Body of pancreas (tissue), 4 donors: Measurements from ENCODE around the gene CFP. TPM values are rescaled to one million over a fixed set of nuclear protein-coding genes. Genes with fewer than 3 reads are reported as not detected.
"Not testable (repeated sequence)": the region's sequence is repeated elsewhere in the genome, so short reads cannot be mapped to it uniquely, and the experiment has no call there.

Experiments used
- ATAC-seq: fragments of 150-250 bp; one replicate; pipeline ENCODE4 v1.9.1; 2016
- DNase-seq, 4 donors: peaks; one replicate each; pipeline ENCODE4 v3.0.0-alpha.2; 2019
- H3K27ac ChIP-seq, 4 donors: fragments of 200-600 bp; sonication (generic); 1 replicate in 3 of 4; 2 replicates in 1 of 4; pipeline versions ENCODE4 v1.5.1 to v1.6.1; 2016 to 2019; ENCODE audit warnings: mild to moderate bottlenecking in 1 of 4, mixed read lengths in 1 of 4, moderate library complexity in 1 of 4
- H3K27me3 ChIP-seq, 2 donors: fragments of 200-600 bp; sonication (generic); one replicate each; pipeline ENCODE4 v1.6.0; 2016; ENCODE audit warnings: mild to moderate bottlenecking in 1 of 2
- H3K36me3 ChIP-seq, 2 donors: fragments of 200-600 bp; sonication (generic); replicated peaks in 1 of 2; 2 replicates each; pipeline ENCODE4 v1.5.1; 2016; ENCODE audit warnings: low read depth in 2 of 2; ENCODE audit not compliant: insufficient read depth in 1 of 2
- H3K4me1 ChIP-seq: fragments of 200-600 bp; sonication (generic); one replicate; pipeline ENCODE4 v1.6.0; 2016
- H3K4me3 ChIP-seq, 2 donors: fragments of 200-600 bp; sonication (generic); 1 replicate in 1 of 2; 2 replicates in 1 of 2; pipeline ENCODE4 v1.5.1; 2016 to 2019
- H3K9me3 ChIP-seq, 3 donors: fragments of 200-600 bp; sonication (generic); 1 replicate in 2 of 3; 2 replicates in 1 of 3; pipeline ENCODE4 v1.5.1; 2016
- CTCF ChIP-seq, 7 experiments: fragments of 450-650 bp in 4 of 7; fragments of 200-600 bp in 3 of 7; sonication (generic) in 3 of 7; IDR thresholded peaks; one replicate each; pipeline ENCODE4 v1.5.1; 2016 to 2019; ENCODE audit warnings: antibody characterized with exemption in 7 of 7
- POLR2A ChIP-seq, 3 donors: fragments of 450-650 bp; IDR thresholded peaks; one replicate each; pipeline ENCODE4 v1.6.1; 2016; ENCODE audit warnings: antibody characterized with exemption in 3 of 3, mild to moderate bottlenecking in 2 of 3
- WGBS, 2 donors: methylation state at CpG; one replicate each; pipeline ENCODE4 v1.1.5; 2017; 5-methylcytosine and 5-hydroxymethylcytosine counted together
- intact Hi-C: fragments of 100-400 bp; cut with DNase I; formaldehyde crosslinking; loops from one replicate; pipeline ENCODE4 v1.15.1; 2023
- total RNA-seq, 2 donors: library from RNA; depleted of rRNA; stranded (reverse); fragments of >200 nt; gene quantifications; one replicate each; pipeline ENCODE4 v1.1.0, GENCODE V29; 2016

The CFP gene
- 1 to 10 TPM in 1 of 2 donors, not detected in 1; 1.8 TPM for total RNA-seq

GRCh38 chrX:47629419-47630200 is at the start of gene CFP:
Gene CFP, minus strand, starts transcription at chrX:47629930. Its CDS starts 86 bp downstream, at chrX:47629844.
- H3K9me3 ChIP-seq: no peaks in the 10 kb centered on the region
- intact Hi-C loops: no loop called here
- H3K4me3 ChIP-seq: no peak within 1 kb of the TSS
- 59 to 66% methylated on average over 5 to 10 of the region's 14 CpGs for WGBS, 2 donors
- H3K27ac ChIP-seq: no peak within 1 kb of the TSS
- ATAC-seq (no peak), DNase-seq (no peak)
- H3K36me3 ChIP-seq: no peaks in the 10 kb centered on the region
- no peaks in the 10 kb centered on the region for H3K27me3 ChIP-seq
- TF ChIP-seq POLR2A (IDR thresholded peaks at IDR 0.05): no peak
- no peak for TF ChIP-seq CTCF (IDR thresholded peaks at IDR 0.05)
- H3K4me1 ChIP-seq: no peaks in the 10 kb centered on the region

- 63 to 72% methylated on average over 7 of the region's 7 CpGs for WGBS, 2 donors
- intact Hi-C loops, ATAC-seq, H3K36me3 ChIP-seq, H3K27ac ChIP-seq, H3K4me1 ChIP-seq, H3K4me3 ChIP-seq, DNase-seq, H3K27me3 ChIP-seq, H3K9me3 ChIP-seq: not testable (repeated sequence)
These were observed 46.5 kb upstream of the CFP start for GRCh38 chrX:47675959-47676859.

- intact Hi-C loops: no loop called here
- TF ChIP-seq CTCF (IDR thresholded peaks at IDR 0.05) (no peak), POLR2A (IDR thresholded peaks at IDR 0.05) (no peak)
- no peaks in the 10 kb centered on the region for H3K27me3 ChIP-seq
- ATAC-seq (no peak), DNase-seq (no peak)
- WGBS, 2 donors: 65 to 75% methylated on average over 5 of the region's 5 CpGs
- H3K27ac ChIP-seq: no peak overlapping the region
- no peak overlapping the region for H3K4me3 ChIP-seq
- no peaks in the 10 kb centered on the region for H3K36me3 ChIP-seq
- H3K9me3 ChIP-seq: no peaks in the 10 kb centered on the region
- no peaks in the 10 kb centered on the region for H3K4me1 ChIP-seq
These were observed 45.0 kb upstream of the CFP start for GRCh38 chrX:47674776-47675175.

GRCh38 chrX:47665797-47666196 is 36.1 kb upstream of the CFP start:
- H3K9me3 ChIP-seq, H3K36me3 ChIP-seq, H3K4me3 ChIP-seq, ATAC-seq, H3K27ac ChIP-seq, intact Hi-C loops, H3K4me1 ChIP-seq, DNase-seq, H3K27me3 ChIP-seq: not testable (repeated sequence)
- WGBS, 2 donors: 82 to 90% methylated on average over 4 of the region's 4 CpGs

GRCh38 chrX:47664737-47665136 is 35.0 kb upstream of the CFP start:
- Histone ChIP-seq H3K4me3 (no peak overlapping the region), H3K27ac (no peak overlapping the region), H3K4me1 (no peaks in the 10 kb centered on the region), H3K36me3 (no peaks in the 10 kb centered on the region), H3K27me3 (no peaks in the 10 kb centered on the region), H3K9me3 (no peaks in the 10 kb centered on the region)
- no peak for ATAC-seq
- 82 to 83% methylated on average over 4 to 5 of the region's 5 CpGs for WGBS, 2 donors
- TF ChIP-seq POLR2A (IDR thresholded peaks at IDR 0.05) (no peak), CTCF (IDR thresholded peaks at IDR 0.05) (no peak)
- no peak for DNase-seq
- intact Hi-C loops: no loop called here
